Epithelial cell of esophagus (primary cell): ENCODE results near the gene PABPN1.

Experiments used
- DNase-seq: peaks from one replicate; pipeline ENCODE4 v3.0.0; 2010; ENCODE audit warnings: low read depth
- H3K4me3 ChIP-seq: 2 replicates; pipeline ENCODE4 v1.5.1; 2011; ENCODE audit warnings: mild to moderate bottlenecking, low read length, control low read depth
- TF ChIP-seq, protein P1 (sequence below): IDR thresholded peaks from 2 replicates; pipeline ENCODE4 v1.5.1; 2011; ENCODE audit warnings: low read depth, mild to moderate bottlenecking, low read length, control low read depth, inconsistent platforms; ENCODE audit not compliant: insufficient read depth; ENCODE audit errors: missing control alignments

Gene PABPN1

DNA sequence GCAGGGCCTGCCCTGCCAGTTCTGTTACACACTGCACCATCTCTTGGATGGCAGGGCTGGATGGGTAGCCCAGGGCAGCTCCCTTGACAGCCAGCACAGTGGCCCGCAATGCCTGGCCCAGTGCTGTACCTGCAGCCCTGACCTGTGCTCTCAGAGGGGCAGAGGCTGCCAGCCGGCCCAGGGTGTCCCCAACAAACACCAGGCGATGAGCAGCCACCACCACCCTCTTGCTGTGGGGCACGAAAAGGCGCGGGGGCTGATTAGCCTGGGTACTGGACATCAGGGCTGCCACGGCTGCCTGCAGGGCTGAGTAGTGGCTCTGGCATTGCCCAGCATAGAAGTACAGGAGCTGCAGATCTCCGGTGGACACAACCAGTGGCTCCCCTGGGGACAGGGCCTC, 36.0 kb downstream of the PABPN1 start:
- TF ChIP-seq, protein P1, sequence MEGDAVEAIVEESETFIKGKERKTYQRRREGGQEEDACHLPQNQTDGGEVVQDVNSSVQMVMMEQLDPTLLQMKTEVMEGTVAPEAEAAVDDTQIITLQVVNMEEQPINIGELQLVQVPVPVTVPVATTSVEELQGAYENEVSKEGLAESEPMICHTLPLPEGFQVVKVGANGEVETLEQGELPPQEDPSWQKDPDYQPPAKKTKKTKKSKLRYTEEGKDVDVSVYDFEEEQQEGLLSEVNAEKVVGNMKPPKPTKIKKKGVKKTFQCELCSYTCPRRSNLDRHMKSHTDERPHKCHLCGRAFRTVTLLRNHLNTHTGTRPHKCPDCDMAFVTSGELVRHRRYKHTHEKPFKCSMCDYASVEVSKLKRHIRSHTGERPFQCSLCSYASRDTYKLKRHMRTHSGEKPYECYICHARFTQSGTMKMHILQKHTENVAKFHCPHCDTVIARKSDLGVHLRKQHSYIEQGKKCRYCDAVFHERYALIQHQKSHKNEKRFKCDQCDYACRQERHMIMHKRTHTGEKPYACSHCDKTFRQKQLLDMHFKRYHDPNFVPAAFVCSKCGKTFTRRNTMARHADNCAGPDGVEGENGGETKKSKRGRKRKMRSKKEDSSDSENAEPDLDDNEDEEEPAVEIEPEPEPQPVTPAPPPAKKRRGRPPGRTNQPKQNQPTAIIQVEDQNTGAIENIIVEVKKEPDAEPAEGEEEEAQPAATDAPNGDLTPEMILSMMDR, result no peak
- H3K4me3 ChIP-seq, result no peak overlapping the region
- no peak for DNase-seq

DNA sequence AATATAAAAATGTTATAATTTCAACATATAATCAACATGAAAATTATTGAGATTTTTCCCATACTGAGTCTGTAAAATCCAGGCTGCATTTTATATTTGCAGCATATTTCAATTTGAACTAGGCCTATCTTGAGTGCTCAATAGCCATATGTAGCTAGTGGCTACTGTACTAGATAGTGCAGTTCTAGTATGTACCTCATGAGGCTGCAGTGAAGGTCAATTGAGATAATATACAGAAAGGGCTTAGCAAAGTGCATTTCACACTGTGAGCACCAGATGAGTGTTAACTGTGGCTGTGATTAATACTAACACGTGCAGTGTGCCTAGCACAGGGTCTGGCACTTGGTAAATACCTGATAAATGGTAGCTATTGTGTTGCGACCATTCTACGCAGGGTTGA, 36.8 kb downstream of the PABPN1 start:
- TF ChIP-seq, protein P1, result no peak
- no peak for DNase-seq

DNA sequence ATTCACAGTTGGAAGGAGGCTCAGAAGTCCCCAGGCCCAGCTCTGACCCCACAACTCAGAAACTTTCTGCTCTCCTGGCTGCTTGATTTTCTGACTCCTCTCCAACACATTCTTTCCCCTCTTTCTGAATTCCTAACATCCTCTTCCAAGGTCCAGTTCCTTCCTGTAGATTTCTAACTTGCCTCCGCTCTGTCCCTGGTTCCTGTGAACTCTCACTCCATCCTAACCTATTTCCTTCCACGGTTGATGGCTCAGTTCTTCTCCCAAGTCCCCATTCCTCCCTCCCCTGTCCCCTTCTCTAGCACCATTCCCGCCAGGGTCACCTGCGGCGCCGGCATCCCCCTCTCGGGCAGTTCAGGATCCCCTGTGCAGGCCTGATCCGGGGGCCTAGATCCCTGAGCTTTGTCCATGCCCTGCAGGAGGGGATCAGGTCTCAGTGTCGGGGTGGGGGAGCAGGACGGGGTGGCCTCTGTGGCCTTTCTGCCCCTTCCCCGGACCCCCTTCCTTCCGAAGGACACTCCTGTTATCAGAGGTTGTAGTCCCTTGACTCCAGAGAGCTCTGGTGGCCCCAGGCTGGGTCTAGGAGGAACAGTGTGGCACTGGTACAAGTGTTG, 37.4 kb downstream of the PABPN1 start:
- DNase-seq, result no peak
- H3K4me3 ChIP-seq, result no peak overlapping the region
- TF ChIP-seq, protein P1, result no peak

More for the DNA sequence above, 36.8 kb downstream of the PABPN1 start:
- H3K4me3 ChIP-seq, result no peak overlapping the region

DNA sequence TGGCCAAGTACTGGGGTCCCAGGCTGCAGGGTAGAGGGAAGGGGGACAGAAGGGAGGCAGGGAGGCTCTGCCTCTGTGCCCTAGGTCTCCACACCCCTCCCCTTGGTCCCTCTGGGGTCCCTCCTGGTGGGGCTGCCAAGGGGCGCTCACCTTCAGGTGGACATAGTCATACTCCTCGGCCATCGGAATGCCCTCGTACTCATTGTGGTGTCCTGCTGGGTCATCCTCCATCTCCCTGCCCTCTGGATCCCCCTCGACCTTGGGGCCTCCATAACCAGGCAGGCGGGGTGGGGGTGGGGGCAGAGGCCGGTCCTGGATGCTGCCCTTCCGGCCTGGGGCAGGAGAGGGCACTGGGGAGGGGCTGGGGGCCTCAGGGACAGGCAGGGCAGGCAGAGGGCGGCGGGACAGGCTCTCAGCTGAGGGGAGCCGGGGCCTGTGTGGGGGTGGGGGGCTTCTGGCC, 37.9 kb downstream of the PABPN1 start:
- H3K4me3 ChIP-seq, result no peak overlapping the region

DNA sequence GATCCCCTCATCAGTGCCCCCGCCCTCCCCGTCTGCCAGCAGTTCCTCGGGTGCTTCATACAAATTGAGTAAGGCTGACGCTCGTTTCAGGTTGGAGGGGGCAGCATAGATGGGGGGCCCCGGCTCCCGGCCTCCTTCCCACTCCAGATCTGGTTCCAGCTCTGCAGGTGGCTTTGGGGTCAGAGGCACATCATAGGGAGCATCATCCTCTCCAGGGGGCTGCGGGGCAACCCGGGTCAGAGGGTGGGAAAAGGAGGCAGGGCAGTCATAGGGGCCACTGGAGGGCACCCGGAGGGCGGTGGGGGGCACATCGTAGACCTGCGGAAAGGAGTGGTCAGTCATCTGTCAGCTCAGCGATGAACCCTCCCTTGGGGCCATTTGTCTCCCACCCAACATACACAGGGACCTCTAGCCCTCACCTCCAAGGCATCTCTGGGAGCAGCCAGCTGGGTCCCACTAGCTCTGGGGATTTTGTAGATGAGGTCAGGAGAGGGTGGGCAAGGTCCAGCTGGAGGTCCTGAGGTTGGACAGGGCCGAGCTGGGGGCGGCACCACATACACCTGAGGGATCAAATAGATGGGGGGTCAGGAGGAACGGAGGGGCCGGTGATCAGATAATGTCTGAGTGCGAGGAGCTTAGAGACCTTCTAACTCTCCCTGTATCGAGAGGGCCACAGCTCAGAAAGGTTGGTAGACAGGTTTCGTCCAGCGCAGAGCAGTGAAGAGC, 38.6 kb downstream of the PABPN1 start:
- TF ChIP-seq, protein P1, result no peak
- no peak for DNase-seq
- no peak overlapping the region for H3K4me3 ChIP-seq

More for the DNA sequence above, 37.9 kb downstream of the PABPN1 start:
- TF ChIP-seq, protein P1, result no peak
- DNase-seq, result no peak

DNA sequence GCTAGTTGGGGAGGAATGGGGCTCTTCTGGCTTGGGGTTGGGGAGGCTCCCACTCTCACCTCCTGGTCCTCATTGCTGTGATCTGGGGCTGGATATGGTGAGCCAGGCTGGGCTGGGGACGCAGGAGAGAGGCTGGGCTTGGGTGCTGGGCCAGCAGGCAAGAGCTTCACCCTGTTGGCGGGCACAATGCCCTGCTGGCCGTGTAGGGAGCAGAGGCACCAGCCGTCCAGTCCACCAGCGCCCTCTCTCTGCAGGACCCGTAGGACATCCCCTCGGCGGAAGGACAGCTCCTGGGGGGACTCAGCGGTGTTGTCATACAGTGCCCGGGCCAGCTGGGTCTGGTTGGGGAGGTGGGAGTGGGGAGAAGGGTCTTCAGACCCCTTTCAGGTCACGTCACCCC, 39.2 kb downstream of the PABPN1 start:
- DNase-seq, result no peak
- TF ChIP-seq, protein P1, result no peak
- no peak overlapping the region for H3K4me3 ChIP-seq
